Measurements from ENCODE around the gene ACTN1.

Gene ACTN1

GRCh38 chr14:68916358-68916941 lies 62.7 kb downstream of the ACTN1 start:
- DNase-seq (ENCODE audit: low read depth) = no peak

- DNase-seq (ENCODE audit: low read depth) = no peak
These were observed 65.6 kb downstream of the ACTN1 start for GRCh38 chr14:68913516-68913915.

GRCh38 chr14:68911594-68912227 lies 67.4 kb downstream of the ACTN1 start:
- peak; percentile 66 for DNase-seq (ENCODE audit: low read depth)

- peak; percentile 18 for DNase-seq (ENCODE audit: low read depth)
These were observed 68.6 kb downstream of the ACTN1 start for GRCh38 chr14:68910540-68910939.

GRCh38 chr14:68908803-68909202 lies 70.3 kb downstream of the ACTN1 start:
- DNase-seq (ENCODE audit: low read depth) = no peak

- no peak for DNase-seq (ENCODE audit: low read depth)
These were observed 70.9 kb downstream of the ACTN1 start for GRCh38 chr14:68908201-68908600.

GRCh38 chr14:68906439-68906838 lies 72.7 kb downstream of the ACTN1 start:
- no peak for DNase-seq (ENCODE audit: low read depth)

GRCh38 chr14:68905107-68905895 lies 73.8 kb downstream of the ACTN1 start:
- no peak for DNase-seq (ENCODE audit: low read depth)

GRCh38 chr14:68902357-68902756 lies 76.7 kb downstream of the ACTN1 start:
- DNase-seq (ENCODE audit: low read depth) = no peak

GRCh38 chr14:68899033-68899603 lies 80.0 kb downstream of the ACTN1 start:
- no peak for DNase-seq (ENCODE audit: low read depth)

- DNase-seq (ENCODE audit: low read depth) = no peak
These were observed 80.7 kb downstream of the ACTN1 start for GRCh38 chr14:68898248-68899032.

- DNase-seq (ENCODE audit: low read depth) = no peak
These were observed 81.4 kb downstream of the ACTN1 start for GRCh38 chr14:68897559-68898155.

- no peak for DNase-seq (ENCODE audit: low read depth)
These were observed 83.0 kb downstream of the ACTN1 start for GRCh38 chr14:68896132-68896531.

- DNase-seq (ENCODE audit: low read depth) = no peak
These were observed 84.0 kb downstream of the ACTN1 start for GRCh38 chr14:68894802-68895703.

GRCh38 chr14:68894123-68894522 lies 85.0 kb downstream of the ACTN1 start:
- DNase-seq (ENCODE audit: low read depth) = no peak

- no peak for DNase-seq (ENCODE audit: low read depth)
These were observed 85.5 kb downstream of the ACTN1 start for GRCh38 chr14:68893566-68893965.

GRCh38 chr14:68892961-68893360 lies 86.1 kb downstream of the ACTN1 start:
- DNase-seq (ENCODE audit: low read depth) = no peak

GRCh38 chr14:68891851-68892660 lies 87.0 kb downstream of the ACTN1 start:
- DNase-seq (ENCODE audit: low read depth) = no peak

- DNase-seq (ENCODE audit: low read depth) = no peak
These were observed 88.8 kb downstream of the ACTN1 start for GRCh38 chr14:68890173-68890931.

Measured in activated T-cell treated with anti-CD3 and anti-CD28 coated beads for 48 hours (primary cell).